Measurements from ENCODE around the gene STOX2. TPM values are rescaled to one million over a fixed set of nuclear protein-coding genes. Genes with fewer than 3 reads are reported as not detected.

STOX2 gene
- total RNA-seq, 5 donors from 2014 or later (not counting 1 experiment from before 2014, with no cell fraction given) = 0.22 to 0.50 TPM; not detected in 3

GRCh38 chr4:183872531-183872930 lies 32.6 kb upstream of the STOX2 start:
- Mint-ChIP-seq H3K27ac (no peak overlapping the region), H3K36me3 (no peaks in the 10 kb centered on the region), H3K27me3 (peaks cover 0 to 6% of the 10 kb centered on the region in 2 donors), H3K9me3 (no peaks in the 10 kb centered on the region), H3K4me1 (peaks cover 0 to 2% (median 0%) of the 10 kb centered on the region in 3 donors), H3K4me3 (no peak overlapping the region)
- no peaks in the 10 kb centered on the region for H3K4me1 ChIP-seq (ENCODE audit: control insufficient read depth in 1 of 2, extremely low read depth in 1 of 2, insufficient read depth in 2 of 2, low read length in 2 of 2)
- H3K36me3 ChIP-seq (ENCODE audit: control insufficient read depth in 2 of 2, extremely low read depth in 1 of 2, insufficient read depth in 1 of 2, low read length in 1 of 2) = no peaks in the 10 kb centered on the region
- ATAC-seq (replicated peaks in 1 of 4) (no peak), DNase-seq (no peak)
- ChIA-PET POLR2A (no interaction called here), CTCF (no interaction called here)
- H3K9me3 ChIP-seq = no peaks in the 10 kb centered on the region
- peaks cover 0 to 10% of the 10 kb centered on the region in 2 experiments for H3K27me3 ChIP-seq (replicated peaks in 1 of 2; ENCODE audit: control insufficient read depth in 2 of 2, extremely low read depth in 1 of 2, insufficient read depth in 2 of 2, low read length in 1 of 2)
- H3K4me3 ChIP-seq (ENCODE audit: control insufficient read depth in 1 of 2, extremely low read depth in 1 of 2, low read length in 1 of 2) = no peak overlapping the region
- H3K27ac ChIP-seq (ENCODE audit: low read length) = no peak overlapping the region
- 80% methylated on average over 3 of the region's 5 CpGs for WGBS (ENCODE audit: insufficient coverage)

GRCh38 chr4:183873409-183874185 lies 31.5 kb upstream of the STOX2 start:
- no peaks in the 10 kb centered on the region for H3K9me3 Mint-ChIP-seq
- no peaks in the 10 kb centered on the region for H3K36me3 ChIP-seq (ENCODE audit: control insufficient read depth in 2 of 2, extremely low read depth in 1 of 2, insufficient read depth in 1 of 2, low read length in 1 of 2)
- H3K4me1 Mint-ChIP-seq = peaks cover 0 to 2% (median 0%) of the 10 kb centered on the region in 3 donors
- ChIA-PET POLR2A (no interaction called here), CTCF (interaction anchor here in 1 of 2 donors (0.6 kb wide), 1 partner anchor 53 kb away, joined by 4 read pairs; no protein-coding TSS in a partner anchor)
- H3K27me3 ChIP-seq (replicated peaks in 1 of 2; ENCODE audit: control insufficient read depth in 2 of 2, extremely low read depth in 1 of 2, insufficient read depth in 2 of 2, low read length in 1 of 2) = peaks cover 0 to 6% of the 10 kb centered on the region in 2 experiments
- no peaks in the 10 kb centered on the region for H3K36me3 Mint-ChIP-seq
- H3K4me3 ChIP-seq (ENCODE audit: control insufficient read depth in 1 of 2, extremely low read depth in 1 of 2, low read length in 1 of 2) = no peak overlapping the region
- H3K4me3 Mint-ChIP-seq = no peak overlapping the region
- peaks cover 0 to 6% of the 10 kb centered on the region in 2 donors for H3K27me3 Mint-ChIP-seq
- H3K4me1 ChIP-seq (ENCODE audit: control insufficient read depth in 1 of 2, extremely low read depth in 1 of 2, insufficient read depth in 2 of 2, low read length in 2 of 2) = no peaks in the 10 kb centered on the region
- ATAC-seq (replicated peaks in 1 of 4) (no peak), DNase-seq (no peak)
- H3K27ac ChIP-seq (ENCODE audit: low read length) = no peak overlapping the region
- no peak overlapping the region for H3K27ac Mint-ChIP-seq
- no peaks in the 10 kb centered on the region for H3K9me3 ChIP-seq
- 94% methylated on average over 6 of the region's 7 CpGs for WGBS (ENCODE audit: insufficient coverage)

- Histone ChIP-seq H3K27ac (ENCODE audit: low read length) (no peak overlapping the region), H3K9me3 (no peaks in the 10 kb centered on the region), H3K36me3 (ENCODE audit: control insufficient read depth in 2 of 2, extremely low read depth in 1 of 2, insufficient read depth in 1 of 2, low read length in 1 of 2) (no peaks in the 10 kb centered on the region), H3K4me1 (ENCODE audit: control insufficient read depth in 1 of 2, extremely low read depth in 1 of 2, insufficient read depth in 2 of 2, low read length in 2 of 2) (no peaks in the 10 kb centered on the region), H3K4me3 (ENCODE audit: control insufficient read depth in 1 of 2, extremely low read depth in 1 of 2, low read length in 1 of 2) (no peak overlapping the region), H3K27me3 (replicated peaks in 1 of 2; ENCODE audit: control insufficient read depth in 2 of 2, extremely low read depth in 1 of 2, insufficient read depth in 2 of 2, low read length in 1 of 2) (peaks cover 0 to 9% of the 10 kb centered on the region in 2 experiments)
- DNase-seq (no peak), ATAC-seq (replicated peaks in 1 of 4) (no peak)
- Mint-ChIP-seq H3K27ac (no peak overlapping the region), H3K36me3 (no peaks in the 10 kb centered on the region), H3K9me3 (no peaks in the 10 kb centered on the region), H3K4me3 (no peak overlapping the region), H3K27me3 (peaks cover 6 to 9% of the 10 kb centered on the region in 2 donors), H3K4me1 (peaks cover 0 to 2% (median 0%) of the 10 kb centered on the region in 3 donors)
- 87% methylated on average over 8 of the region's 10 CpGs for WGBS (ENCODE audit: insufficient coverage)
- ChIA-PET POLR2A (interaction anchor here in 1 of 2 donors (0.5 kb wide), 1 partner anchor 10 kb away, joined by 4 read pairs; no protein-coding TSS in a partner anchor), CTCF (interaction anchor here (0.5 to 0.6 kb wide), 2 partner anchors 9 to 276 kb away, joined by 3 read pairs; no protein-coding TSS in a partner anchor)
These were observed 29.8 kb upstream of the STOX2 start for GRCh38 chr4:183875251-183875825.

- WGBS (ENCODE audit: insufficient coverage) = 83% methylated on average over 18 of the region's 18 CpGs
- DNase-seq (no peak), ATAC-seq (replicated peaks in 1 of 4) (no peak)
- Histone ChIP-seq H3K27me3 (replicated peaks in 1 of 2; ENCODE audit: control insufficient read depth in 2 of 2, extremely low read depth in 1 of 2, insufficient read depth in 2 of 2, low read length in 1 of 2) (peaks cover 0 to 9% of the 10 kb centered on the region in 2 experiments), H3K4me1 (ENCODE audit: control insufficient read depth in 1 of 2, extremely low read depth in 1 of 2, insufficient read depth in 2 of 2, low read length in 2 of 2) (no peaks in the 10 kb centered on the region), H3K36me3 (ENCODE audit: control insufficient read depth in 2 of 2, extremely low read depth in 1 of 2, insufficient read depth in 1 of 2, low read length in 1 of 2) (no peaks in the 10 kb centered on the region), H3K4me3 (ENCODE audit: control insufficient read depth in 1 of 2, extremely low read depth in 1 of 2, low read length in 1 of 2) (no peak overlapping the region), H3K27ac (ENCODE audit: low read length) (no peak overlapping the region), H3K9me3 (no peaks in the 10 kb centered on the region)
- Mint-ChIP-seq H3K9me3 (no peaks in the 10 kb centered on the region), H3K27me3 (peaks cover 6 to 9% of the 10 kb centered on the region in 2 donors), H3K4me1 (peaks cover 0 to 2% (median 0%) of the 10 kb centered on the region in 3 donors), H3K27ac (no peak overlapping the region), H3K36me3 (no peaks in the 10 kb centered on the region), H3K4me3 (no peak overlapping the region)
- POLR2A ChIA-PET = no interaction called here
- CTCF ChIA-PET = no interaction called here
These were observed 28.7 kb upstream of the STOX2 start for GRCh38 chr4:183876268-183876934.

GRCh38 chr4:183878251-183878970 lies 26.7 kb upstream of the STOX2 start:
- Histone ChIP-seq H3K4me3 (ENCODE audit: control insufficient read depth in 1 of 2, extremely low read depth in 1 of 2, low read length in 1 of 2) (no peak overlapping the region), H3K4me1 (ENCODE audit: control insufficient read depth in 1 of 2, extremely low read depth in 1 of 2, insufficient read depth in 2 of 2, low read length in 2 of 2) (no peaks in the 10 kb centered on the region), H3K27me3 (replicated peaks in 1 of 2; ENCODE audit: control insufficient read depth in 2 of 2, extremely low read depth in 1 of 2, insufficient read depth in 2 of 2, low read length in 1 of 2) (peaks cover 0 to 9% of the 10 kb centered on the region in 2 experiments), H3K9me3 (no peaks in the 10 kb centered on the region), H3K36me3 (ENCODE audit: control insufficient read depth in 2 of 2, extremely low read depth in 1 of 2, insufficient read depth in 1 of 2, low read length in 1 of 2) (no peaks in the 10 kb centered on the region), H3K27ac (ENCODE audit: low read length) (no peak overlapping the region)
- POLR2A ChIA-PET = no interaction called here
- CTCF ChIA-PET = no interaction called here
- Mint-ChIP-seq H3K4me3 (no peak overlapping the region), H3K36me3 (no peaks in the 10 kb centered on the region), H3K27me3 (peaks cover 6 to 12% of the 10 kb centered on the region in 2 donors), H3K4me1 (peaks cover 0 to 2% (median 0%) of the 10 kb centered on the region in 3 donors), H3K9me3 (no peaks in the 10 kb centered on the region), H3K27ac (no peak overlapping the region)
- no peak for DNase-seq
- WGBS (ENCODE audit: insufficient coverage) = 20% methylated on average over 1 of the region's 4 CpGs
- no peak for ATAC-seq (replicated peaks in 1 of 4)

GRCh38 chr4:183885205-183885720 lies 19.8 kb upstream of the STOX2 start:
- no peaks in the 10 kb centered on the region for H3K4me1 Mint-ChIP-seq
- ATAC-seq (replicated peaks in 1 of 4) (no peak), DNase-seq (no peak)
- no peak overlapping the region for H3K4me3 Mint-ChIP-seq
- no peak overlapping the region for H3K27ac ChIP-seq (ENCODE audit: low read length)
- H3K9me3 Mint-ChIP-seq = no peaks in the 10 kb centered on the region
- no peaks in the 10 kb centered on the region for H3K9me3 ChIP-seq
- peaks cover 0 to 18% of the 10 kb centered on the region in 2 experiments for H3K27me3 ChIP-seq (replicated peaks in 1 of 2; ENCODE audit: control insufficient read depth in 2 of 2, extremely low read depth in 1 of 2, insufficient read depth in 2 of 2, low read length in 1 of 2)
- no peak overlapping the region for H3K4me3 ChIP-seq (ENCODE audit: control insufficient read depth in 1 of 2, extremely low read depth in 1 of 2, low read length in 1 of 2)
- CTCF ChIA-PET = no interaction called here
- peaks cover 12 to 16% of the 10 kb centered on the region in 2 donors for H3K27me3 Mint-ChIP-seq
- WGBS (ENCODE audit: insufficient coverage) = 80% methylated on average over 3 of the region's 7 CpGs
- no peaks in the 10 kb centered on the region for H3K36me3 ChIP-seq (ENCODE audit: control insufficient read depth in 2 of 2, extremely low read depth in 1 of 2, insufficient read depth in 1 of 2, low read length in 1 of 2)
- no peak overlapping the region for H3K27ac Mint-ChIP-seq
- POLR2A ChIA-PET = interaction anchor here in 1 of 2 donors (0.5 to 0.6 kb wide), 2 partner anchors 10 to 18 kb away, joined by 4 read pairs; no protein-coding TSS in a partner anchor
- no peaks in the 10 kb centered on the region for H3K36me3 Mint-ChIP-seq
- no peaks in the 10 kb centered on the region for H3K4me1 ChIP-seq (ENCODE audit: control insufficient read depth in 1 of 2, extremely low read depth in 1 of 2, insufficient read depth in 2 of 2, low read length in 2 of 2)

Measured in T-cell (primary cell).